ENCODE measurements around the gene GCNT4. TPM values are rescaled to one million over a fixed set of nuclear protein-coding genes. Genes with fewer than 3 reads are reported as not detected.

GCNT4 gene
- total RNA-seq, 1 donor from 2014 or later, result 5.2 TPM

DNA sequence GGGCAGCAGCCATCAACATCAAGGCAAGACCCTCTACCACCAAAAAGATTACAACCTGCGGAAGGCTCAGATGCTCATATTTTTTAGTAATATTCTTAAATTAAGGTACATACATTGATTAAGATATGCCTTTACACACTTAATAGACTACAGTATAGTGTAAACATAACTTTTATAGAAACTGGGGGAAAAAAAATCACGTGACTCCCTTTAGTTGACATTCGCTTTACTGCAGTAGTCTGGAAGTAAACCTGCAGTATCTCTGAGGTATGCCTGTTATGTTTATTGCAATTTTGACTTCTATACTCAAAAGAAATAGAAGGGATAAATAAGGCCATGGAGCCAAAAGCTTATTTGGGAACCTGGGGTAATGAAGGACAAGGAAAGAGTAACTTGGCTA, 15.1 kb upstream of the GCNT4 start:
- Mint-ChIP-seq H3K4me3 (ENCODE audit: unreplicated experiment) (no peak overlapping the region), H3K27ac (ENCODE audit: unreplicated experiment) (no peak overlapping the region), H3K9me3 (ENCODE audit: unreplicated experiment) (no peaks in the 10 kb centered on the region), H3K4me1 (ENCODE audit: low read depth, unreplicated experiment) (no peaks in the 10 kb centered on the region), H3K27me3 (ENCODE audit: unreplicated experiment) (no peaks in the 10 kb centered on the region), H3K36me3 (ENCODE audit: unreplicated experiment) (peaks cover 4% of the 10 kb centered on the region)
- no peak for TF ChIP-seq CTCF (IDR thresholded peaks at IDR 0.05; ENCODE audit: partially characterized antibody, unreplicated experiment)
- no peak for DNase-seq

- no peak for DNase-seq
- Mint-ChIP-seq H3K36me3 (ENCODE audit: unreplicated experiment) (no peaks in the 10 kb centered on the region), H3K27ac (ENCODE audit: unreplicated experiment) (no peak overlapping the region), H3K4me1 (ENCODE audit: low read depth, unreplicated experiment) (no peaks in the 10 kb centered on the region), H3K27me3 (ENCODE audit: unreplicated experiment) (no peaks in the 10 kb centered on the region), H3K9me3 (ENCODE audit: unreplicated experiment) (no peaks in the 10 kb centered on the region), H3K4me3 (ENCODE audit: unreplicated experiment) (no peak overlapping the region)
- TF ChIP-seq CTCF (IDR thresholded peaks at IDR 0.05; ENCODE audit: partially characterized antibody, unreplicated experiment), result no peak
Measured at GRCh38 chr5:75062925-75063531, 10.7 kb upstream of the GCNT4 start.

DNA sequence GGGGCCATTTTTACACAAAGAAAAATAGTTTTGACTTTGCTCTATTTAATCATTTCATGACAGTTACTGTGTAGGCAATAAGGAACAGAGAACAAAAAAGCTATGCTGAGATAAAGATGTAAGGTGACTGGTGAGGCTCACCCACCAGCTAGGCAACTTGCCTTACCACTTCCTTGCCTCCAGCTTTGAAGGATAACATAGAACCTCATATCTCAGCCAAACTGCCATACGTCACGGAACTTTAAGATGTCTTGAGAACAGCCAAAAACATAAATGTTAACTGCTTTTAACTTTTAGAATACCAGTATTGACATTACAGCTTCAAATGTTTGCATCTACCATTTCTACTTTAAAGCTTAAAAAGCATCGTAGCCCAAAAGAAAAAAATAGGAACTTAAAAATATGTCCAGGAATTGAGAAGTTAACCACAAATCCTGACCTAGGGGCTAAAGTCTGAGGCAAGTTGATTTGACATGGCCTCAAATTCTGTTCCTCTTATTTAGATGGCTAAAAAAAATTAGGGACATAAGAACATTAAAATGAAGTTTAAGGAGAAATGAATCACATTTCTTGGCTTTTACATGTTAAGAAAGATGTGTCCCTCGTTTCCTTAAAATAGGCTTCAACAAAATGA, 7.7 kb upstream of the GCNT4 start:
- Mint-ChIP-seq H3K4me1 (ENCODE audit: low read depth, unreplicated experiment) (no peaks in the 10 kb centered on the region), H3K9me3 (ENCODE audit: unreplicated experiment) (peaks cover 2% of the 10 kb centered on the region), H3K36me3 (ENCODE audit: unreplicated experiment) (no peaks in the 10 kb centered on the region), H3K27me3 (ENCODE audit: unreplicated experiment) (peaks cover 3% of the 10 kb centered on the region), H3K27ac (ENCODE audit: unreplicated experiment) (no peak overlapping the region), H3K4me3 (ENCODE audit: unreplicated experiment) (no peak overlapping the region)
- TF ChIP-seq CTCF (IDR thresholded peaks at IDR 0.05; ENCODE audit: partially characterized antibody, unreplicated experiment), result no peak
- no peak for DNase-seq

DNA sequence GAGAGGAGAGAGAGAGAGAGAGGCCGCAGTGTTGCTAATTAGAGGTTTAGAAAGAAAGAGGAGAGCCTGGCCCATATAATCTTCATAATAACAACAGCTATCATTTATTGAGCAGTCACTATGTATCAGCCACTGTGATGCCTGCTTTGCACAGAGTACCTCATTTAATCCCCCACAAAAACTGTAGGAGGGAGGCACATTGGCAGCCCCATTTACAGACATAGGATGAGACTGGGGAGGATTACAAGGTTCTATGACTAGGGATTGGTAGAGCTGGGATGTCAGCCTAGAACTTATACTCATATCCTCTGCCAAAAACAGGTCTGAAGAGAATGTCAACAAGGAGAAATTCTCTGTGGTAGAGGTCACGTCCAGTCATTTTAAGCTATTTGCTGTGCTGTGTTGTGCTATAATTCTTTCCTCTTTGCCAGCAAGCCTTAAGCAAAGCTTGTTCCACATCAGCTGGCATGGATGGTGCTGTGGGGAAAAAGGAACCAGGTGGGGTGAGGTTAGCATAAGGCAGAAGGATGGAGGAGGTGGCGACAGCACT, 6.7 kb upstream of the GCNT4 start:
- peaks cover 7% of the 10 kb centered on the region for H3K27me3 Mint-ChIP-seq (ENCODE audit: unreplicated experiment)
- peaks cover 7% of the 10 kb centered on the region for H3K9me3 Mint-ChIP-seq (ENCODE audit: unreplicated experiment)
- no peak overlapping the region for H3K27ac Mint-ChIP-seq (ENCODE audit: unreplicated experiment)
- DNase-seq, result no peak
- H3K36me3 Mint-ChIP-seq (ENCODE audit: unreplicated experiment), result no peaks in the 10 kb centered on the region
- peaks cover 6% of the 10 kb centered on the region for H3K4me1 Mint-ChIP-seq (ENCODE audit: low read depth, unreplicated experiment)
- TF ChIP-seq CTCF (IDR thresholded peaks at IDR 0.05; ENCODE audit: partially characterized antibody, unreplicated experiment), result no peak
- no peak overlapping the region for H3K4me3 Mint-ChIP-seq (ENCODE audit: unreplicated experiment)

DNA sequence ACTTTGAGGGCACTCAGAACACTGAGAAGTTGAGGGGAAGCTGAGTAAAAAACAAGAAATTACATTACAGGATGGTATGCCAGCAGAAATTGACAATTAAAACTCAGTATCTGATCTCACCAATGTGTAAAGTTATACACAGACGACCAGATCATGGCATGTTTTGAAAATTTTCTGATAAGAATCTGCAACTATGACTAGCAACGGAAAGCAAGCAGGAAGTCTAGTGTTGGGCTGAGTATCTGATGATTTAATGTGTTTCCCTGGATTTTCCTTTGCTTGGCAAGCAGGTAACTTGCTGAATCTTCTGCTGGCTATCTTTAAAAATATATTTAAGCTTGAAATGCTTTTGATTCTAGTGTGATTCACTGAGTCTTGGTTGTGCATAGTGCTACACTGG, 5.2 kb upstream of the GCNT4 start:
- TF ChIP-seq CTCF (IDR thresholded peaks at IDR 0.05; ENCODE audit: partially characterized antibody, unreplicated experiment), result no peak
- Mint-ChIP-seq H3K4me3 (ENCODE audit: unreplicated experiment) (no peak overlapping the region), H3K27ac (ENCODE audit: unreplicated experiment) (no peak overlapping the region), H3K4me1 (ENCODE audit: low read depth, unreplicated experiment) (peaks cover 6% of the 10 kb centered on the region), H3K9me3 (ENCODE audit: unreplicated experiment) (peaks cover 7% of the 10 kb centered on the region), H3K27me3 (ENCODE audit: unreplicated experiment) (peaks cover 7% of the 10 kb centered on the region), H3K36me3 (ENCODE audit: unreplicated experiment) (no peaks in the 10 kb centered on the region)
- no peak for DNase-seq

Data from glutamatergic neuron (in vitro differentiated cells).